GM12892 (cell line): ENCODE data around the gene CDH13.

Experiments used
- DNase-seq: peaks from one replicate; pipeline ENCODE4 v3.0.0; 2011; ENCODE audit not compliant: insufficient read length
- FAIRE-seq: peaks from 2 replicates; lab custom pipeline; 2011; peaks lifted over from hg19 to GRCh38; lab: Jason Lieb, UNC
- POLR2A ChIP-seq: IDR thresholded peaks from 2 replicates; pipeline ENCODE4 v1.6.1; 2011; ENCODE audit warnings: low read depth, low read length, control low read depth
- POLR2AphosphoS5 ChIP-seq: IDR thresholded peaks from 2 replicates; pipeline ENCODE4 v1.6.1; 2011; ENCODE audit warnings: low read depth, low read length, control low read depth
- TAF1 ChIP-seq: IDR thresholded peaks from 2 replicates; pipeline ENCODE4 v1.6.1; 2011; ENCODE audit warnings: low read depth, mild to moderate bottlenecking, control low read depth, low read length, borderline replicate concordance

CDH13 gene

GRCh38 chr16:83513008-83513755 is 886.4 kb downstream of the CDH13 start:
- no peak for TF ChIP-seq POLR2AphosphoS5
- no peak for TF ChIP-seq TAF1
- no peak for TF ChIP-seq POLR2A
- DNase-seq: no peak
- no peak for FAIRE-seq

GRCh38 chr16:83515395-83515794 is 888.6 kb downstream of the CDH13 start:
- no peak for FAIRE-seq
- TF ChIP-seq POLR2A (no peak), POLR2AphosphoS5 (no peak), TAF1 (no peak)
- no peak for DNase-seq

GRCh38 chr16:83516931-83517330 is 890.2 kb downstream of the CDH13 start:
- FAIRE-seq (no peak), DNase-seq (no peak)
- TF ChIP-seq POLR2A (no peak), TAF1 (no peak), POLR2AphosphoS5 (no peak)

GRCh38 chr16:83517398-83517797 is 890.6 kb downstream of the CDH13 start:
- DNase-seq: no peak
- TF ChIP-seq TAF1: no peak
- no peak for TF ChIP-seq POLR2AphosphoS5
- no peak for TF ChIP-seq POLR2A
- FAIRE-seq: no peak

- DNase-seq (no peak), FAIRE-seq (no peak)
- TF ChIP-seq POLR2A: no peak
- no peak for TF ChIP-seq POLR2AphosphoS5
- no peak for TF ChIP-seq TAF1
Observed at GRCh38 chr16:83520596-83520995, 893.8 kb downstream of the CDH13 start.

- DNase-seq (no peak), FAIRE-seq (no peak)
- no peak for TF ChIP-seq POLR2AphosphoS5
- TF ChIP-seq TAF1: no peak
- TF ChIP-seq POLR2A: no peak
Observed at GRCh38 chr16:83530293-83530692, 903.5 kb downstream of the CDH13 start.

GRCh38 chr16:83532634-83533033 is 905.9 kb downstream of the CDH13 start:
- TF ChIP-seq POLR2AphosphoS5 (no peak), POLR2A (no peak), TAF1 (no peak)
- FAIRE-seq: no peak
- no peak for DNase-seq

- TF ChIP-seq POLR2A (no peak), TAF1 (no peak), POLR2AphosphoS5 (no peak)
- DNase-seq (no peak), FAIRE-seq (no peak)
Observed at GRCh38 chr16:83533193-83533592, 906.4 kb downstream of the CDH13 start.

- FAIRE-seq: no peak
- TF ChIP-seq POLR2AphosphoS5 (no peak), TAF1 (no peak), POLR2A (no peak)
- DNase-seq: no peak
Observed at GRCh38 chr16:83538707-83539106, 911.9 kb downstream of the CDH13 start.

- no peak for FAIRE-seq
- TF ChIP-seq POLR2AphosphoS5 (no peak), TAF1 (no peak), POLR2A (no peak)
- no peak for DNase-seq
Observed at GRCh38 chr16:83539736-83540490, 913.1 kb downstream of the CDH13 start.

- DNase-seq (no peak), FAIRE-seq (no peak)
- TF ChIP-seq TAF1 (no peak), POLR2A (no peak), POLR2AphosphoS5 (no peak)
Observed at GRCh38 chr16:83541231-83541630, 914.5 kb downstream of the CDH13 start.

- no peak for DNase-seq
- TF ChIP-seq POLR2AphosphoS5: no peak
- TF ChIP-seq POLR2A: no peak
- no peak for TF ChIP-seq TAF1
- FAIRE-seq: no peak
Observed at GRCh38 chr16:83542491-83542890, 915.7 kb downstream of the CDH13 start.
